Measurements from ENCODE around the gene IRX2.

Gene IRX2

DNA sequence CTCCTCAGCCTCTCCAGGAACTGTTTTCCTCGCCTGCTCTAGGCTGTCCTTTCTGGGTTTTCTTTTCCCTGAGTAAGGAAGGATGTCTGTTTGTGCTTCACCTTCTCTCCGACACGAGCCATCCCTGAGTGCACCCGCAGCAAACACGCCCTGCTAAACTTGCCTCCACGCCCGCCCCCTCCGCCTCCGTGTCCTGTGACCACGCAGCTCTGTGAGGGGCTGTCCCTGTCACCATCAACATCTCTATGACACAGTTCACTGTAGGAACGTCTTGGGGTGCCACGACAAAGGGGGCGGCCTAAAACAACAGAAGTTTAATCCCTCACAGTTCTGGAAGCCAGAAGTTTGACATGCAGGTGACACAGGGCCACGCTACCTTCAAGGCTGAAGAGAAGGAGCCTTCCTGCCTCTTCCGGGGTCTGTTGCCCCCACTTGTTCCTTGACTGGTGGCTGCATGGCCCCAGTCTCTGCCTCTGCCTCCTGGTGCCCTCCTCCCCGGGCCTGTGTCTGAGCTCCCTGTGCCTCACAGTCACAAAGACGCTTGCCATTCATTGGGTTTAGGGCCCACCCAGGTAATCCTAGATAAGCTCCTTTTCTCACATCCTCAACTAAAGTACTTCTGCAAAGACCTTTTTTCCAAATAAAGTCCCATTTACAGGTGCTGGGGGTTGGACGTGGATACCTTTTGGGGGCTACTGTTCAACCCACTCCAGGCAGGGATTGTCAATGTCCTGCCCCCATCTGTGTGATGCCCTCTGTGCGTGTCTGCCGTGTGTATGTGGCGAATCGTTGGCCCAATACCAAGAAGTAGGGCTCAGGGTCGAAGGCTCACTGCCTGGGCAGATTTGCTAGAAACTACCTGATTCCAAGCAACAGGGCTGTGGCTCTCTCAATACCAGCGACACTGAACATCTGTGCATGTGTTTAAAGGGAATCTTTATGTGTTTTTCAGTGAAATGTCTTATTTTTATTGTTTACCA, 39.7 kb downstream of the IRX2 start:
- DNase-seq: no peak

GRCh38 chr5:2710910-2711309, 40.6 kb downstream of the IRX2 start:
- no peak for DNase-seq

- DNase-seq: no peak
Observed at GRCh38 chr5:2709976-2710689, 41.3 kb downstream of the IRX2 start.

- DNase-seq: no peak
Observed at GRCh38 chr5:2708751-2709150, 42.7 kb downstream of the IRX2 start.

DNA sequence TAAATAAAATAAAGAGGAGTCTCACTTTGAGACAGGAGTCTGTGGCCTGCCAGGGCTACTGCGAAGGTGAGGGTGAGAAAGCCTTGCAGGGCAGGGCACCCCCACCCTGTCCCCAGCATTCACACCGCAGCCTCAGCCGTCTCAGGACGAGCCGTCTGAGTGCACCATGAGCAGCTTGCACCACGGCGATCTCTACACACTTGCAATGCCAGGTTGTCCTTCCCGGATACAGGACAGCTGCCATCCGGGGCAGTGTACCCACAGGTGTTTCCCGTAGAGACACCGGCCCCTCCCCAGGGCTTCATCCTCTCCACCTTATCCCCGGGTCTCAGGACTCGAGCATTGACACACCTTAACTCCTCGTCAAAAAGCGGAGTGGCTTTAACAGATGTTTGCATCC, 43.3 kb downstream of the IRX2 start:
- DNase-seq: no peak

- no peak for DNase-seq
Observed at GRCh38 chr5:2705861-2706260, 45.6 kb downstream of the IRX2 start.

GRCh38 chr5:2704806-2705645, 46.5 kb downstream of the IRX2 start:
- DNase-seq: no peak

DNA sequence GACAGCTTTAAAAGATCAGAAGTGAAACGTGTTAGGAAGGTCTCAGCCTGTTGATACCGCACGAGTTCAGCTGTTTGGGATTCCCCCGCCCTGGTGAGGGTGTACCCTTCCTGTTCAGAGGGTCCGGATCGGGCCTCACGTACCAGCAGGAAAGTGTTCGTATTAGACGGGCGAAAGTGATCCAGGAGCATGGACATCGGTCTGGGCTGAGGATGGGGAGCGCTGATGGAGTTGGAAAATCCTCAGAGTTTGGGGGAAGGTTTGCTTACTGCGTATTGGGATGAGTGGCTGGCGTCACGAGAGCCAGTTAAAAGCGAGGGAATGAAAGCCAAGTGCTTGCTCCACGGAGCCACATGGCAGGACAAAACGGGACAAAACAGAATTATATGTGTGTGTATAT, 47.4 kb downstream of the IRX2 start:
- no peak for DNase-seq

GRCh38 chr5:2703615-2704014, 47.9 kb downstream of the IRX2 start:
- no peak for DNase-seq

- DNase-seq: no peak
Observed at GRCh38 chr5:2703041-2703440, 48.4 kb downstream of the IRX2 start.

GRCh38 chr5:2702096-2702879, 49.2 kb downstream of the IRX2 start:
- DNase-seq: no peak

GRCh38 chr5:2701592-2701991, 49.9 kb downstream of the IRX2 start:
- DNase-seq: no peak

- no peak for DNase-seq
Observed at GRCh38 chr5:2700876-2701275, 50.6 kb downstream of the IRX2 start.

- no peak for DNase-seq
Observed at GRCh38 chr5:2699686-2700085, 51.8 kb downstream of the IRX2 start.

DNA sequence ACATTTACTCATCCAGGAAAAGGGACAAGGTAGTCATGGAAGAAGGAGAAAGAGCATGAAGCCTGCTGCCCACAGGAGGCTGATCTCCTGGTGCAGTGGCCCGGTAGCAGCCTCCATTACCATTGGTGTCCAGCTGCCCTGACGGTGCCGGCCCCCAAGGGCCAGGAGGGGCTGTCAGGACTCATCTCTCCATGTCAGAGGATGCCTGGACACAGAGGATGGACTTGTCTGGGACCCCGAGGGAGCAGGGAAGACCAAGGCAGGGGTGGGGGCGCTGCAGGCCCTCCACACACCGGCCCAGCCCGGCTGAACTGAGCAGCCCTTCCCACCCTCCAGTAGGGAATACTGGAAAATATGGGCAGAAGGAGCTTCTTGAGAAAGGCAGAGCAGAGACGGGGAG, 52.2 kb downstream of the IRX2 start:
- DNase-seq: no peak

DNA sequence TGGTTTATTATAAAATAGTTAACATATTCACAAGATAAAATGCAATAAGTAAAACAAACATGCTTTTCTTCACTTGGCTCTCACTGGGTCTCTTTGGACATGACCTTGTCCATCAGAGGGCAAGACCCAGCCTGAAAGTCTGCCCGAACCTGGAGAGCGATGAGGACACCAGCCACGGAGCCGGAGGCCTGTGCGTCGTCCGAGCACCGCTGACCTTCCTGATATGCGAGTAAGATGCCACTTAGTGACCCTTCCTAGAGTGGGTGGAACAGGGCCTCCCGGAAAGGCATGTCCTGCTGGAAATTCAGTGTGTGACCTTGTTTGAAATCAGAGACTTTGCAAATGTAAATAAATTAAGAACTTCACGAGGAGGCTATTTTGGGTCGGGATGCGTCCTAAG, 52.9 kb downstream of the IRX2 start:
- no peak for DNase-seq

DNA sequence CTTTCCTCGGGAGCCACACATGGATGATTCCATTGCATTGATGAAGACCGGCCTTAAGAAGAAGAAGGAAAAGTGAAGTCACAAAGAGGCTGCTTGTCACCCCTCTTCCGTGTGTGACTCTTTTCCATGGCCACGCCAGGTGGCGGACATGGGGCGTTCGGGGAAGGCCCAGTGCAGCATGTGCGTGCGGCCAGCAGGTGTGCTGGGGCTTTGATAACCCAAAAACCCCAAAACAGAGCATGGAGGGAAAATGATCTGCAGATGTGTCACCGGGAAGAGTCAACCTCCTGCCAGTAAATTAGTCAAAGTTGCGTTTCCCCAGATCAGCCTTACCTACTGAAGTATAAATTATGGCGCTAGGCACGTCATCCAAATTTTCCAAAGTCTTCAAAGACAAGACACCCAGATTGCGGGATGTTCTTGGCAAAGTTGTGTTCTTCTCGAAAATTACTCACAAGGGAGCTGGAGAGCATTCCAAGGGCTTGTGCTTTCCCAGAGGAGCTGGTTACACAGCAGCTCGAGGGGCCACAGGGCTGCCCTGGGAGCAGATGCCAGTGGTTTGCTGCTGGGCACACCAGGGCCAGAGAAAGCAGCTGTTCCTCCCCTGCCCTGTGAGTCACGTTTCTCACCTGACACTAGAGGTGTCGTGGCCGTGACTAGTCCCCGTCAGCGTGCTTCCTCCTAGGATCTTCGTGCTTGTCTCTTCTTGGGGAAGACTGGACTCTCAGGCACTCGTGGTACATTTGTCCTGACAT, 53.9 kb downstream of the IRX2 start:
- no peak for DNase-seq

DNA sequence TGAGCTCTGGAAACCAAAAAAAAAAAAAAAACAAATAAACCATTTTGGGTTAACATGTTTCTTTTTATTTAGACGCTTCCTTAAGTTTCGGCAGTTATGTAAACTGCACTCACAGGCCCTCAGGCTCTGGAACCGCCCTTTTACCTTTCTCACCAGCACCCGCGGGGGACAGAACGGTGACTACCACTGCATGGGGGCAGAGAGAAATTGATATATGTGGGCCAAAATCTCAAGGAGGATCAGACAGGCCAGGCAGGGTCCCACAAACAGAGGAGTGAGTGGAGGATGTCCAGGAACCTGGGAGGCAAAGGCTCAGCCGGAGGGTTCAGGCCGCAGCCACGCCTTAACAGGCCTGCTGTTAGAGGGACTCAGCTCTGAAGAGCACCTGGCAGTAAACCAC, 54.4 kb downstream of the IRX2 start:
- no peak for DNase-seq
